HG03520 (cell line): ENCODE measurements around the gene DNAH2.
"Not testable (repeated sequence)": the region's sequence is repeated elsewhere in the genome, so short reads cannot be mapped to it uniquely, and the experiment has no call there.

Experiments used
- ATAC-seq: cut with Tn5 transposase; IDR thresholded peaks from one replicate; pipeline ENCODE4 v1.9.1; 2021; ENCODE audit warnings: mild to moderate bottlenecking, moderate library complexity; ENCODE audit not compliant: unreplicated experiment

Gene DNAH2

GRCh38 chr17:7769854-7770253 lies 52.3 kb downstream of the DNAH2 start:
- no peak for ATAC-seq

GRCh38 chr17:7774055-7774521 lies 56.5 kb downstream of the DNAH2 start:
- no peak for ATAC-seq

GRCh38 chr17:7775051-7775450 lies 57.5 kb downstream of the DNAH2 start:
- no peak for ATAC-seq

- no peak for ATAC-seq
These were observed 59.5 kb downstream of the DNAH2 start for GRCh38 chr17:7777017-7777416.

GRCh38 chr17:7780736-7781135 lies 63.2 kb downstream of the DNAH2 start:
- ATAC-seq, result no peak

- ATAC-seq, result no peak
These were observed 63.9 kb downstream of the DNAH2 start for GRCh38 chr17:7781429-7781828.

GRCh38 chr17:7782240-7782639 lies 64.7 kb downstream of the DNAH2 start:
- ATAC-seq, result no peak

GRCh38 chr17:7786866-7787265 lies 69.3 kb downstream of the DNAH2 start:
- no peak for ATAC-seq

GRCh38 chr17:7789131-7789530 lies 71.6 kb downstream of the DNAH2 start:
- no peak for ATAC-seq

GRCh38 chr17:7790150-7790549 lies 72.6 kb downstream of the DNAH2 start:
- no peak for ATAC-seq

GRCh38 chr17:7792611-7793010 lies 75.1 kb downstream of the DNAH2 start:
- no peak for ATAC-seq

- ATAC-seq, result no peak
These were observed 76.6 kb downstream of the DNAH2 start for GRCh38 chr17:7794075-7794663.

- no peak for ATAC-seq
These were observed 80.4 kb downstream of the DNAH2 start for GRCh38 chr17:7797976-7798375.

- no peak for ATAC-seq
These were observed 81.3 kb downstream of the DNAH2 start for GRCh38 chr17:7798839-7799238.

- ATAC-seq, result no peak
These were observed 86.4 kb downstream of the DNAH2 start for GRCh38 chr17:7803981-7804380.

- ATAC-seq, result no peak
These were observed 89.0 kb downstream of the DNAH2 start for GRCh38 chr17:7806587-7806986.

GRCh38 chr17:7807206-7807605 lies 89.7 kb downstream of the DNAH2 start:
- no peak for ATAC-seq

- ATAC-seq, result no peak
These were observed 91.7 kb downstream of the DNAH2 start for GRCh38 chr17:7809086-7809790.

GRCh38 chr17:7809791-7810343 lies 92.3 kb downstream of the DNAH2 start:
- ATAC-seq, result not testable (repeated sequence)

GRCh38 chr17:7811251-7811650 lies 93.7 kb downstream of the DNAH2 start:
- no peak for ATAC-seq

GRCh38 chr17:7814969-7815368 lies 97.4 kb downstream of the DNAH2 start:
- ATAC-seq, result no peak

- no peak for ATAC-seq
These were observed 99.5 kb downstream of the DNAH2 start for GRCh38 chr17:7816926-7817642.
